Liver (tissue), 9 donors: Measurements from ENCODE around the gene STAP2. TPM values are rescaled to one million over a fixed set of nuclear protein-coding genes. Genes with fewer than 3 reads are reported as not detected.

Experiments
- DNase-seq: peaks from one replicate; pipeline ENCODE4 v3.0.0-alpha.2; 2017; ENCODE audit warnings: low spot score
- H3K27ac ChIP-seq, 2 donors: one replicate each; pipeline ENCODE4 v1.7.0; 2013; ENCODE audit warnings: inconsistent platforms in 2 of 2, low read length in 2 of 2, control low read depth in 1 of 2, low read depth in 1 of 2, mild to moderate bottlenecking in 1 of 2
- H3K27me3 ChIP-seq, 4 donors: one replicate each; pipeline versions ENCODE4 v1.6.1 to v1.7.0; 2013; ENCODE audit warnings: low read length in 3 of 4, inconsistent platforms in 1 of 4, mild to moderate bottlenecking in 1 of 4, moderate library complexity in 1 of 4; ENCODE audit not compliant: control insufficient read depth in 4 of 4, insufficient read depth in 4 of 4
- H3K36me3 ChIP-seq, 4 donors: one replicate each; pipeline versions ENCODE4 v1.6.1 to v1.7.0; 2013; ENCODE audit warnings: low read length in 3 of 4, mild to moderate bottlenecking in 3 of 4, low read depth in 1 of 4, moderate library complexity in 1 of 4; ENCODE audit not compliant: control insufficient read depth in 4 of 4, insufficient read depth in 3 of 4
- H3K4me1 ChIP-seq, 4 donors: one replicate each; pipeline versions ENCODE4 v1.6.1 to v1.7.0; 2013; ENCODE audit warnings: low read length in 3 of 4, mild to moderate bottlenecking in 3 of 4, moderate library complexity in 1 of 4; ENCODE audit not compliant: control insufficient read depth in 4 of 4, insufficient read depth in 4 of 4
- H3K4me3 ChIP-seq, 3 donors: one replicate each; pipeline versions ENCODE4 v1.6.1 to v1.7.0; 2013; ENCODE audit warnings: low read length in 3 of 3, control low read depth in 1 of 3, low read depth in 1 of 3, mild to moderate bottlenecking in 1 of 3
- H3K9ac ChIP-seq, 2 donors: one replicate each; pipeline ENCODE4 v1.7.0; 2013; ENCODE audit warnings: low read length in 2 of 2, mild to moderate bottlenecking in 2 of 2, moderate library complexity in 2 of 2, control low read depth in 1 of 2, low read depth in 1 of 2
- H3K9me3 ChIP-seq, 4 donors: one replicate each; pipeline versions ENCODE4 v1.6.1 to v1.7.0; 2013; ENCODE audit warnings: low read length in 3 of 4; ENCODE audit not compliant: control insufficient read depth in 4 of 4
- FOXA1 ChIP-seq: IDR thresholded peaks from 2 replicates; pipeline ENCODE4 v1.6.1; 2016; ENCODE audit warnings: antibody characterized with exemption
- FOXA2 ChIP-seq: IDR thresholded peaks from 2 replicates; pipeline ENCODE4 v1.6.1; 2016; ENCODE audit warnings: antibody characterized with exemption
- HNF4G ChIP-seq: IDR thresholded peaks from 2 replicates; pipeline ENCODE4 v1.6.1; 2016; ENCODE audit warnings: antibody characterized with exemption
- JUND ChIP-seq, 2 donors: IDR thresholded peaks; 2 replicates each; pipeline ENCODE4 v1.6.1; 2016; ENCODE audit warnings: antibody characterized with exemption in 2 of 2
- RXRA ChIP-seq, 2 donors: IDR thresholded peaks; 2 replicates each; pipeline ENCODE4 v1.6.1; 2017 to 2018; ENCODE audit warnings: antibody characterized with exemption in 2 of 2, mild to moderate bottlenecking in 1 of 2
- SP1 ChIP-seq: IDR thresholded peaks from 2 replicates; pipeline ENCODE4 v1.6.1; 2018; ENCODE audit warnings: antibody characterized with exemption, mild to moderate bottlenecking
- TAF1 ChIP-seq: conservative IDR thresholded peaks from 2 replicates; pipeline ENCODE4 v1.6.1; 2016; ENCODE audit warnings: antibody characterized with exemption, mild to moderate bottlenecking
- WGBS: extraction: QIAGEN DNeasy Blood & Tissue Kit; methylation state at CpG from one replicate; pipeline ENCODE4 v1.1.7; 2013; 5-methylcytosine and 5-hydroxymethylcytosine counted together
- polyA plus RNA-seq, 2 donors: library from polyadenylated mRNA; stranded (reverse) in 1 of 2; unstranded in 1 of 2; fragments of 200-250 nt in 1 of 2; fragments of >200 nt in 1 of 2; fragmentation: Nextera tagmentation in 1 of 2; extraction: Ambion mirVana in 1 of 2; gene quantifications; one replicate each; pipeline versions ENCODE4 v1.2.1 to v1.2.3, GENCODE V29; 2013 to 2015
- total RNA-seq, 2 donors: library from RNA; depleted of rRNA; stranded (reverse); fragments of >200 nt; gene quantifications; one replicate each; pipeline ENCODE4 v1.2.3, GENCODE V29; 2014
- TF ChIP-seq, protein P1 (sequence below): fragments of 150-350 bp; IDR thresholded peaks from 2 replicates; pipeline ENCODE4 v1.5.1; 2017; ENCODE audit warnings: improper control_type of control experiment, low read depth, low read length; ENCODE audit not compliant: missing input control
- TF ChIP-seq, protein P2 (sequence below): IDR thresholded peaks from 2 replicates; pipeline ENCODE4 v1.6.1; 2016; ENCODE audit warnings: antibody characterized with exemption
- TF ChIP-seq, protein P3 (sequence below): IDR thresholded peaks from 2 replicates; pipeline ENCODE4 v1.6.1; 2016; ENCODE audit warnings: antibody characterized with exemption
- TF ChIP-seq, protein P4 (sequence below): IDR thresholded peaks from 2 replicates; pipeline ENCODE4 v1.6.1; 2016; ENCODE audit warnings: antibody characterized with exemption
- TF ChIP-seq, protein P5 (sequence below): IDR thresholded peaks from 2 replicates; pipeline ENCODE4 v1.6.1; 2016; ENCODE audit warnings: antibody characterized with exemption, mild to moderate bottlenecking
- donor health status: healthy.
- donor health status: healthy.
- donor health status: healthy.
- donor health status: healthy.
- donor health status: healthy.

STAP2 gene
- total and polyA plus RNA-seq, 4 donors: 8.6 to 26.4 (median 24.0) TPM

DNA sequence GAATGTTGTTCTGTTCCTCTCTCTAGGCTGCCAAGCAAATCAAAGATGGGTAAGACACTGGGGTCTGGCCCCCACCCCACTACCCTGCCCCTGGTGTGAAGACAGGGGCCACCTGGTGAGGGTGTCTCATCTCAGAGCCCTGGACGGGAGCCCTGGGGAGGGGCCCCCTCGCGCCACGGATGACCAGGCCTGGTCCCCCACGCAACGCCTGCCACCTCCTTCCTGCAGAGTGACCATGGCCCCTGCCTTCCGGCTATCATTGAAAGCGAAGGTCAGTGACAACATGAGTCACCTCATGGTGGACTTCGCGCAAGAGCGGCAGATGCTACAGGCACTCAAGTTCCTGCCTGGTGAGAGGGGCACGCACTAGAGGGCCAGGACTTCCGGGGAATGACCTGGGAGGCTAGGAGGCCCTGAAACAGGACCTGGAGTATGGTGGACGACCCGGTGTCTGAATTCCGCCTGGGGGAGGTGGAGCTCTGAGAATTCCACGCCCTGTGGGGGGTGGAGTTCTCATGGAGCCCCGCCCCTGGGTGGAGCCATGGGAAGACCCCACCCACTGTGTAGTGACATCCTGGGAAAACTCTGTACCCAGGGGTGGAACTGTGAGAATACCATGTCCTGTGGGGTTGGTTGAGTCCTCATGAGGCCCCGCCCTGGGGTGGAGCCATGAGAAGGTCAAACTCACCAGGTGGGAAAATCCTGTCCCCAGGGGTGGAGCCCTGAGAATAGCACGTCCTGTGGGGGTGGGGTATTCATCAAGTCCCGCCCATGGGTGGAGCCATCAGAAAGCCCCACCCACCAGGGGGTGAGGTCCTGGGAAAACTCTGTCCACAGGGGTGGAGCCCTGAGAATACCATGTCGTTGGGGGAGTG, 28.1 kb downstream of the STAP2 start:
- Histone ChIP-seq H3K9ac (no peak overlapping the region), H3K9me3 (no peaks in the 10 kb centered on the region), H3K27me3 (no peaks in the 10 kb centered on the region), H3K4me3 (no peak overlapping the region), H3K4me1 (peaks cover 0 to 5% (median 5%) of the 10 kb centered on the region in 4 donors), H3K27ac (no peak overlapping the region), H3K36me3 (no peaks in the 10 kb centered on the region)
- TF ChIP-seq, protein P1, sequence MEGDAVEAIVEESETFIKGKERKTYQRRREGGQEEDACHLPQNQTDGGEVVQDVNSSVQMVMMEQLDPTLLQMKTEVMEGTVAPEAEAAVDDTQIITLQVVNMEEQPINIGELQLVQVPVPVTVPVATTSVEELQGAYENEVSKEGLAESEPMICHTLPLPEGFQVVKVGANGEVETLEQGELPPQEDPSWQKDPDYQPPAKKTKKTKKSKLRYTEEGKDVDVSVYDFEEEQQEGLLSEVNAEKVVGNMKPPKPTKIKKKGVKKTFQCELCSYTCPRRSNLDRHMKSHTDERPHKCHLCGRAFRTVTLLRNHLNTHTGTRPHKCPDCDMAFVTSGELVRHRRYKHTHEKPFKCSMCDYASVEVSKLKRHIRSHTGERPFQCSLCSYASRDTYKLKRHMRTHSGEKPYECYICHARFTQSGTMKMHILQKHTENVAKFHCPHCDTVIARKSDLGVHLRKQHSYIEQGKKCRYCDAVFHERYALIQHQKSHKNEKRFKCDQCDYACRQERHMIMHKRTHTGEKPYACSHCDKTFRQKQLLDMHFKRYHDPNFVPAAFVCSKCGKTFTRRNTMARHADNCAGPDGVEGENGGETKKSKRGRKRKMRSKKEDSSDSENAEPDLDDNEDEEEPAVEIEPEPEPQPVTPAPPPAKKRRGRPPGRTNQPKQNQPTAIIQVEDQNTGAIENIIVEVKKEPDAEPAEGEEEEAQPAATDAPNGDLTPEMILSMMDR: no peak
- TF ChIP-seq, protein P2, sequence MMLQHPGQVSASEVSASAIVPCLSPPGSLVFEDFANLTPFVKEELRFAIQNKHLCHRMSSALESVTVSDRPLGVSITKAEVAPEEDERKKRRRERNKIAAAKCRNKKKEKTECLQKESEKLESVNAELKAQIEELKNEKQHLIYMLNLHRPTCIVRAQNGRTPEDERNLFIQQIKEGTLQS: no peak
- TF ChIP-seq SP1 (no peak), FOXA2 (no peak), JUND (IDR thresholded peaks at IDR 0.05) (no peak), HNF4G (no peak), FOXA1 (no peak), TAF1 (no peak)
- TF ChIP-seq, protein P3, sequence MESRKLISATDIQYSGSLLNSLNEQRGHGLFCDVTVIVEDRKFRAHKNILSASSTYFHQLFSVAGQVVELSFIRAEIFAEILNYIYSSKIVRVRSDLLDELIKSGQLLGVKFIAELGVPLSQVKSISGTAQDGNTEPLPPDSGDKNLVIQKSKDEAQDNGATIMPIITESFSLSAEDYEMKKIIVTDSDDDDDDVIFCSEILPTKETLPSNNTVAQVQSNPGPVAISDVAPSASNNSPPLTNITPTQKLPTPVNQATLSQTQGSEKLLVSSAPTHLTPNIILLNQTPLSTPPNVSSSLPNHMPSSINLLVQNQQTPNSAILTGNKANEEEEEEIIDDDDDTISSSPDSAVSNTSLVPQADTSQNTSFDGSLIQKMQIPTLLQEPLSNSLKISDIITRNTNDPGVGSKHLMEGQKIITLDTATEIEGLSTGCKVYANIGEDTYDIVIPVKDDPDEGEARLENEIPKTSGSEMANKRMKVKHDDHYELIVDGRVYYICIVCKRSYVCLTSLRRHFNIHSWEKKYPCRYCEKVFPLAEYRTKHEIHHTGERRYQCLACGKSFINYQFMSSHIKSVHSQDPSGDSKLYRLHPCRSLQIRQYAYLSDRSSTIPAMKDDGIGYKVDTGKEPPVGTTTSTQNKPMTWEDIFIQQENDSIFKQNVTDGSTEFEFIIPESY: no peak
- TF ChIP-seq, protein P4, sequence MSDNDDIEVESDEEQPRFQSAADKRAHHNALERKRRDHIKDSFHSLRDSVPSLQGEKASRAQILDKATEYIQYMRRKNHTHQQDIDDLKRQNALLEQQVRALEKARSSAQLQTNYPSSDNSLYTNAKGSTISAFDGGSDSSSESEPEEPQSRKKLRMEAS: no peak
- no peak for DNase-seq
- 90% methylated on average over 22 of the region's 22 CpGs for WGBS

DNA sequence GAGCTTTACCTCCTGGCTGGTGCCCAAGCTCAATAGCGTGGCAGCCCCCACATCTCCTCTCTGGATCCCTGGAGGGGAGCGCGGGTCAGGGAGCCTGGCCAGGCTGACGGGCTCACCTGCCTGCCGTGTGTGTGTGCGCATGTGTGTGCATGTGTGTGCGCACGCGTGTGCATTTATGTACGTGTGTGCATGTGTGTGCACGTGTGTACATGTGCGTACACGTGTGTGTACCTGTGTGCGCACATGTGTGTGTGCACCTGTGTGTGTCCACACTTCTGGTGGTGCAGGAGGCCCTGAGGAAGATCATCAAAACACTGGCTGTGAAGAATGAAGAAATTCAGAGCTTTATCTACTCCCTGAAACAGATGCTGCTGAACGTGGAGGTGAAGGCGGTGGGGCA, 33.0 kb downstream of the STAP2 start:
- Histone ChIP-seq H3K4me1 (no peaks in the 10 kb centered on the region), H3K27me3 (no peaks in the 10 kb centered on the region), H3K27ac (no peak overlapping the region), H3K9ac (no peak overlapping the region), H3K4me3 (no peak overlapping the region), H3K36me3 (no peaks in the 10 kb centered on the region), H3K9me3 (no peaks in the 10 kb centered on the region)
- WGBS: 87% methylated on average over 16 of the region's 16 CpGs
- DNase-seq: no peak
- TF ChIP-seq RXRA (IDR thresholded peaks at IDR 0.05): no peak
- TF ChIP-seq, protein P4: no peak
- TF ChIP-seq, protein P5, sequence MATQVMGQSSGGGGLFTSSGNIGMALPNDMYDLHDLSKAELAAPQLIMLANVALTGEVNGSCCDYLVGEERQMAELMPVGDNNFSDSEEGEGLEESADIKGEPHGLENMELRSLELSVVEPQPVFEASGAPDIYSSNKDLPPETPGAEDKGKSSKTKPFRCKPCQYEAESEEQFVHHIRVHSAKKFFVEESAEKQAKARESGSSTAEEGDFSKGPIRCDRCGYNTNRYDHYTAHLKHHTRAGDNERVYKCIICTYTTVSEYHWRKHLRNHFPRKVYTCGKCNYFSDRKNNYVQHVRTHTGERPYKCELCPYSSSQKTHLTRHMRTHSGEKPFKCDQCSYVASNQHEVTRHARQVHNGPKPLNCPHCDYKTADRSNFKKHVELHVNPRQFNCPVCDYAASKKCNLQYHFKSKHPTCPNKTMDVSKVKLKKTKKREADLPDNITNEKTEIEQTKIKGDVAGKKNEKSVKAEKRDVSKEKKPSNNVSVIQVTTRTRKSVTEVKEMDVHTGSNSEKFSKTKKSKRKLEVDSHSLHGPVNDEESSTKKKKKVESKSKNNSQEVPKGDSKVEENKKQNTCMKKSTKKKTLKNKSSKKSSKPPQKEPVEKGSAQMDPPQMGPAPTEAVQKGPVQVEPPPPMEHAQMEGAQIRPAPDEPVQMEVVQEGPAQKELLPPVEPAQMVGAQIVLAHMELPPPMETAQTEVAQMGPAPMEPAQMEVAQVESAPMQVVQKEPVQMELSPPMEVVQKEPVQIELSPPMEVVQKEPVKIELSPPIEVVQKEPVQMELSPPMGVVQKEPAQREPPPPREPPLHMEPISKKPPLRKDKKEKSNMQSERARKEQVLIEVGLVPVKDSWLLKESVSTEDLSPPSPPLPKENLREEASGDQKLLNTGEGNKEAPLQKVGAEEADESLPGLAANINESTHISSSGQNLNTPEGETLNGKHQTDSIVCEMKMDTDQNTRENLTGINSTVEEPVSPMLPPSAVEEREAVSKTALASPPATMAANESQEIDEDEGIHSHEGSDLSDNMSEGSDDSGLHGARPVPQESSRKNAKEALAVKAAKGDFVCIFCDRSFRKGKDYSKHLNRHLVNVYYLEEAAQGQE: no peak
- no peak for TF ChIP-seq SP1
- no peak for TF ChIP-seq HNF4G
- no peak for TF ChIP-seq JUND (IDR thresholded peaks at IDR 0.05)
